Measurements from ENCODE around the gene OR6Y1. TPM values are rescaled to one million over a fixed set of nuclear protein-coding genes. Genes with fewer than 3 reads are reported as not detected.

The OR6Y1 gene
- total and polyA plus RNA-seq, 2 of the 8 experiments (the other 6 are each of a cell fraction or from before 2014, with no cell fraction given): 0.07 TPM; not detected in 1

DNA sequence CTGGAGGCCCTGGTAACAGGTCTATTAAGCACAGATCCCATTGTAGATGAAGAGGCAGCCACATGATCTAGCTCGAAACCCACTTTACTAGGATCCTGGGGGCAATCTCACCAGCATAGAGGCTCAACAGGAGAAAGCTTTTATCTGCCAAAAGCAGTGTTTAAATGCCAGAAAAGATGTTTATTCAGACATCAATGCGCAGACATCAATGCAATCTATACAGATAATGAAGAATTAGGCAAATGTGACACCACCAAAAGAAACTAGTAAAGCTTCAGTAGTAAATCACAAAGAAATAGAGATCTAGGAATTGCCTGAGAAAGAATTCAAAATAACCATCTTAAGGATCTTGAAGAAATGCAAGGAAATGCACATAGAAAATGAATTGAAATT, 32.5 kb downstream of the OR6Y1 start (continued):
- TF ChIP-seq, protein P1, sequence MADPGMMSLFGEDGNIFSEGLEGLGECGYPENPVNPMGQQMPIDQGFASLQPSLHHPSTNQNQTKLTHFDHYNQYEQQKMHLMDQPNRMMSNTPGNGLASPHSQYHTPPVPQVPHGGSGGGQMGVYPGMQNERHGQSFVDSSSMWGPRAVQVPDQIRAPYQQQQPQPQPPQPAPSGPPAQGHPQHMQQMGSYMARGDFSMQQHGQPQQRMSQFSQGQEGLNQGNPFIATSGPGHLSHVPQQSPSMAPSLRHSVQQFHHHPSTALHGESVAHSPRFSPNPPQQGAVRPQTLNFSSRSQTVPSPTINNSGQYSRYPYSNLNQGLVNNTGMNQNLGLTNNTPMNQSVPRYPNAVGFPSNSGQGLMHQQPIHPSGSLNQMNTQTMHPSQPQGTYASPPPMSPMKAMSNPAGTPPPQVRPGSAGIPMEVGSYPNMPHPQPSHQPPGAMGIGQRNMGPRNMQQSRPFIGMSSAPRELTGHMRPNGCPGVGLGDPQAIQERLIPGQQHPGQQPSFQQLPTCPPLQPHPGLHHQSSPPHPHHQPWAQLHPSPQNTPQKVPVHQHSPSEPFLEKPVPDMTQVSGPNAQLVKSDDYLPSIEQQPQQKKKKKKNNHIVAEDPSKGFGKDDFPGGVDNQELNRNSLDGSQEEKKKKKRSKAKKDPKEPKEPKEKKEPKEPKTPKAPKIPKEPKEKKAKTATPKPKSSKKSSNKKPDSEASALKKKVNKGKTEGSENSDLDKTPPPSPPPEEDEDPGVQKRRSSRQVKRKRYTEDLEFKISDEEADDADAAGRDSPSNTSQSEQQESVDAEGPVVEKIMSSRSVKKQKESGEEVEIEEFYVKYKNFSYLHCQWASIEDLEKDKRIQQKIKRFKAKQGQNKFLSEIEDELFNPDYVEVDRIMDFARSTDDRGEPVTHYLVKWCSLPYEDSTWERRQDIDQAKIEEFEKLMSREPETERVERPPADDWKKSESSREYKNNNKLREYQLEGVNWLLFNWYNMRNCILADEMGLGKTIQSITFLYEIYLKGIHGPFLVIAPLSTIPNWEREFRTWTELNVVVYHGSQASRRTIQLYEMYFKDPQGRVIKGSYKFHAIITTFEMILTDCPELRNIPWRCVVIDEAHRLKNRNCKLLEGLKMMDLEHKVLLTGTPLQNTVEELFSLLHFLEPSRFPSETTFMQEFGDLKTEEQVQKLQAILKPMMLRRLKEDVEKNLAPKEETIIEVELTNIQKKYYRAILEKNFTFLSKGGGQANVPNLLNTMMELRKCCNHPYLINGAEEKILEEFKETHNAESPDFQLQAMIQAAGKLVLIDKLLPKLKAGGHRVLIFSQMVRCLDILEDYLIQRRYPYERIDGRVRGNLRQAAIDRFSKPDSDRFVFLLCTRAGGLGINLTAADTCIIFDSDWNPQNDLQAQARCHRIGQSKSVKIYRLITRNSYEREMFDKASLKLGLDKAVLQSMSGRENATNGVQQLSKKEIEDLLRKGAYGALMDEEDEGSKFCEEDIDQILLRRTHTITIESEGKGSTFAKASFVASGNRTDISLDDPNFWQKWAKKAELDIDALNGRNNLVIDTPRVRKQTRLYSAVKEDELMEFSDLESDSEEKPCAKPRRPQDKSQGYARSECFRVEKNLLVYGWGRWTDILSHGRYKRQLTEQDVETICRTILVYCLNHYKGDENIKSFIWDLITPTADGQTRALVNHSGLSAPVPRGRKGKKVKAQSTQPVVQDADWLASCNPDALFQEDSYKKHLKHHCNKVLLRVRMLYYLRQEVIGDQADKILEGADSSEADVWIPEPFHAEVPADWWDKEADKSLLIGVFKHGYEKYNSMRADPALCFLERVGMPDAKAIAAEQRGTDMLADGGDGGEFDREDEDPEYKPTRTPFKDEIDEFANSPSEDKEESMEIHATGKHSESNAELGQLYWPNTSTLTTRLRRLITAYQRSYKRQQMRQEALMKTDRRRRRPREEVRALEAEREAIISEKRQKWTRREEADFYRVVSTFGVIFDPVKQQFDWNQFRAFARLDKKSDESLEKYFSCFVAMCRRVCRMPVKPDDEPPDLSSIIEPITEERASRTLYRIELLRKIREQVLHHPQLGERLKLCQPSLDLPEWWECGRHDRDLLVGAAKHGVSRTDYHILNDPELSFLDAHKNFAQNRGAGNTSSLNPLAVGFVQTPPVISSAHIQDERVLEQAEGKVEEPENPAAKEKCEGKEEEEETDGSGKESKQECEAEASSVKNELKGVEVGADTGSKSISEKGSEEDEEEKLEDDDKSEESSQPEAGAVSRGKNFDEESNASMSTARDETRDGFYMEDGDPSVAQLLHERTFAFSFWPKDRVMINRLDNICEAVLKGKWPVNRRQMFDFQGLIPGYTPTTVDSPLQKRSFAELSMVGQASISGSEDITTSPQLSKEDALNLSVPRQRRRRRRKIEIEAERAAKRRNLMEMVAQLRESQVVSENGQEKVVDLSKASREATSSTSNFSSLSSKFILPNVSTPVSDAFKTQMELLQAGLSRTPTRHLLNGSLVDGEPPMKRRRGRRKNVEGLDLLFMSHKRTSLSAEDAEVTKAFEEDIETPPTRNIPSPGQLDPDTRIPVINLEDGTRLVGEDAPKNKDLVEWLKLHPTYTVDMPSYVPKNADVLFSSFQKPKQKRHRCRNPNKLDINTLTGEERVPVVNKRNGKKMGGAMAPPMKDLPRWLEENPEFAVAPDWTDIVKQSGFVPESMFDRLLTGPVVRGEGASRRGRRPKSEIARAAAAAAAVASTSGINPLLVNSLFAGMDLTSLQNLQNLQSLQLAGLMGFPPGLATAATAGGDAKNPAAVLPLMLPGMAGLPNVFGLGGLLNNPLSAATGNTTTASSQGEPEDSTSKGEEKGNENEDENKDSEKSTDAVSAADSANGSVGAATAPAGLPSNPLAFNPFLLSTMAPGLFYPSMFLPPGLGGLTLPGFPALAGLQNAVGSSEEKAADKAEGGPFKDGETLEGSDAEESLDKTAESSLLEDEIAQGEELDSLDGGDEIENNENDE (IDR thresholded peaks at IDR 0.05; ENCODE audit: insufficient replicate concordance, low read length): no peak
- TF ChIP-seq TAF1 (IDR thresholded peaks at IDR 0.05; ENCODE audit: low read depth, low read length) (no peak), SIRT6 (IDR thresholded peaks at IDR 0.05; ENCODE audit: low read length) (no peak), CTBP2 (IDR thresholded peaks at IDR 0.05; ENCODE audit: borderline replicate concordance, insufficient read depth, insufficient read length, low read length) (no peak), BCL11A (IDR thresholded peaks at IDR 0.05; ENCODE audit: low read depth in 2 of 2, low read length in 2 of 2) (no peak), RNF2 (IDR thresholded peaks at IDR 0.05; ENCODE audit: borderline replicate concordance, low read depth, low read length, missing control alignments, poor library complexity, severe bottlenecking) (no peak), CREB1 (IDR thresholded peaks at IDR 0.05) (no peak), SIX5 (IDR thresholded peaks at IDR 0.05; ENCODE audit: low read depth, low read length) (no peak)
- TF ChIP-seq, protein P2, sequence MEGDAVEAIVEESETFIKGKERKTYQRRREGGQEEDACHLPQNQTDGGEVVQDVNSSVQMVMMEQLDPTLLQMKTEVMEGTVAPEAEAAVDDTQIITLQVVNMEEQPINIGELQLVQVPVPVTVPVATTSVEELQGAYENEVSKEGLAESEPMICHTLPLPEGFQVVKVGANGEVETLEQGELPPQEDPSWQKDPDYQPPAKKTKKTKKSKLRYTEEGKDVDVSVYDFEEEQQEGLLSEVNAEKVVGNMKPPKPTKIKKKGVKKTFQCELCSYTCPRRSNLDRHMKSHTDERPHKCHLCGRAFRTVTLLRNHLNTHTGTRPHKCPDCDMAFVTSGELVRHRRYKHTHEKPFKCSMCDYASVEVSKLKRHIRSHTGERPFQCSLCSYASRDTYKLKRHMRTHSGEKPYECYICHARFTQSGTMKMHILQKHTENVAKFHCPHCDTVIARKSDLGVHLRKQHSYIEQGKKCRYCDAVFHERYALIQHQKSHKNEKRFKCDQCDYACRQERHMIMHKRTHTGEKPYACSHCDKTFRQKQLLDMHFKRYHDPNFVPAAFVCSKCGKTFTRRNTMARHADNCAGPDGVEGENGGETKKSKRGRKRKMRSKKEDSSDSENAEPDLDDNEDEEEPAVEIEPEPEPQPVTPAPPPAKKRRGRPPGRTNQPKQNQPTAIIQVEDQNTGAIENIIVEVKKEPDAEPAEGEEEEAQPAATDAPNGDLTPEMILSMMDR (IDR thresholded peaks at IDR 0.05; ENCODE audit: control extremely low read depth in 1 of 3, insufficient read depth in 1 of 3, low read depth in 1 of 3, low read length in 3 of 3): no peak
